ENCODE measurements around the gene KCNQ1OT1. TPM values are rescaled to one million over a fixed set of nuclear protein-coding genes. Genes with fewer than 3 reads are reported as not detected.

KCNQ1OT1 gene
- total RNA-seq, 1 donor from 2014 or later, result 0.33 TPM

DNA sequence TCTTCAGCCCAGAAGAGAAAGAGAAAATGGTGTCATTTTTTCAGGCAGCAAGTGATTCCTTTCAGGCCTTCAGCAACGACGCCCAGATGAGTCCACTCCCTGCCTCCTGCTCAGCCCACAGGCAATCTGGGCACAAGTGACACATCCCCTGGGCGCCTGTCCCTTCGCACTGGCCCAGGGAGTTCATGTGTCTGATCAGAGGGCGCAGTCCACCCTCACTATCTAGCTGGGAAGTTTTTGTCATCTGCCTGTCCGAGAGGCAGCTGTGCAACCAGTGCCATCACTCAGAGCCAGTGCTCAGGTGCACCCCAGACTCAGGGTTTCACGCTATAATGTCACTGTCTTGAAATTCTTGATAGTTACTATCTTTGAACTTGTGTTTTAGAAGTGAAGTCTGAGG is 1.4 kb upstream of the KCNQ1OT1 start:
- Histone ChIP-seq H3K36me3 (no peaks in the 10 kb centered on the region), H3K27ac (replicated peaks) (peak overlapping the region; percentile 96), H3K27me3 (ENCODE audit: low read depth) (no peaks in the 10 kb centered on the region), H3K4me1 (peaks cover 19% of the 10 kb centered on the region), H3K9me3 (replicated peaks) (peaks cover 5% of the 10 kb centered on the region), H3K4me3 (no peak overlapping the region)
- intact Hi-C loops (cut with micrococcal nuclease), result no loop called here
- TF ChIP-seq, protein P1, sequence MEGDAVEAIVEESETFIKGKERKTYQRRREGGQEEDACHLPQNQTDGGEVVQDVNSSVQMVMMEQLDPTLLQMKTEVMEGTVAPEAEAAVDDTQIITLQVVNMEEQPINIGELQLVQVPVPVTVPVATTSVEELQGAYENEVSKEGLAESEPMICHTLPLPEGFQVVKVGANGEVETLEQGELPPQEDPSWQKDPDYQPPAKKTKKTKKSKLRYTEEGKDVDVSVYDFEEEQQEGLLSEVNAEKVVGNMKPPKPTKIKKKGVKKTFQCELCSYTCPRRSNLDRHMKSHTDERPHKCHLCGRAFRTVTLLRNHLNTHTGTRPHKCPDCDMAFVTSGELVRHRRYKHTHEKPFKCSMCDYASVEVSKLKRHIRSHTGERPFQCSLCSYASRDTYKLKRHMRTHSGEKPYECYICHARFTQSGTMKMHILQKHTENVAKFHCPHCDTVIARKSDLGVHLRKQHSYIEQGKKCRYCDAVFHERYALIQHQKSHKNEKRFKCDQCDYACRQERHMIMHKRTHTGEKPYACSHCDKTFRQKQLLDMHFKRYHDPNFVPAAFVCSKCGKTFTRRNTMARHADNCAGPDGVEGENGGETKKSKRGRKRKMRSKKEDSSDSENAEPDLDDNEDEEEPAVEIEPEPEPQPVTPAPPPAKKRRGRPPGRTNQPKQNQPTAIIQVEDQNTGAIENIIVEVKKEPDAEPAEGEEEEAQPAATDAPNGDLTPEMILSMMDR (IDR thresholded peaks at IDR 0.05; ENCODE audit: borderline replicate concordance), result no peak
- peak; percentile 7 for DNase-seq

DNA sequence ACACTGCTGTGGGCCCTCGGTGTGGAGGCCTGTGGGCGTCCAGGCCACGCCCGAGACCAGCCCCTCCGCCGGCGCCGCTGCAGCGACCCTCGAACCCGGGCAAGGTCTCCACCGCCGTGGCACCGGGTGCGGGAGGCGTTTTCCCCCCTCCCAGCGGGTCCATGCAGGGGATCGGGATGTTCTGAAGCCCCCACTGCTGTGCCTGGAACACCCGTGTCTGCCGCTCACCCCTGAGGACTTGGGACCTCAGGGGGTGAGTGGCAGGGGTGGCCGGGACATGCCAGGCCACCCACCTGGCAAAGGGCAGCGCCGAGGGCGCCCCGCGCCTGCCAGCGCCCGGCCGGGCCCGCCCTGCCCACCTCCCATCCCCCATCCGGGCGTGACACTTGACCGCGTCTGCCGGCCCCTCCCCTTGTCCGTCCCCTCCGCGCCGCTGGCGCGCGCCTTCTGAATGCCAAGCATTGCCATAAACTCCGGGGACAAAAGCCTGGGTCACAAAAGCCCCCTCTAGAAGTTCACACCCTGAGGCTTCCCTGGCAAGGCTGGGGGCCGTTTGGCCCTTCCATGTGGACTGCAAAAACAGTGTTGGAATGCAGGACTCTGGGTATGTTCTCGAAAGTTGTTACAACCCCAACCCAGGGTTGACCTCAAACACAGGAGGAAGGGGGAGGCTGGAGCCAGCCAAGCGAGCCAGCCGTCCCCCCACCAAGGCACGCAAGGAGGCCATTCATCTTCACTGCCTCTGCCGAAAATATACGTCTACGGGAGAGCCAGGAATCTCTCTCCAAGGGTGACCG is 819 bp upstream of the KCNQ1OT1 start:
- Histone ChIP-seq H3K36me3 (no peaks in the 10 kb centered on the region), H3K27me3 (ENCODE audit: low read depth) (no peaks in the 10 kb centered on the region), H3K27ac (replicated peaks) (peak overlapping the region; percentile 96), H3K9me3 (replicated peaks) (no peaks in the 10 kb centered on the region), H3K4me3 (peak overlapping the region; percentile 78), H3K4me1 (peaks cover 25% of the 10 kb centered on the region)
- peak; percentile 73 for DNase-seq
- intact Hi-C loops (cut with micrococcal nuclease), result no loop called here
- TF ChIP-seq, protein P1 (IDR thresholded peaks at IDR 0.05; ENCODE audit: borderline replicate concordance), result no peak

DNA sequence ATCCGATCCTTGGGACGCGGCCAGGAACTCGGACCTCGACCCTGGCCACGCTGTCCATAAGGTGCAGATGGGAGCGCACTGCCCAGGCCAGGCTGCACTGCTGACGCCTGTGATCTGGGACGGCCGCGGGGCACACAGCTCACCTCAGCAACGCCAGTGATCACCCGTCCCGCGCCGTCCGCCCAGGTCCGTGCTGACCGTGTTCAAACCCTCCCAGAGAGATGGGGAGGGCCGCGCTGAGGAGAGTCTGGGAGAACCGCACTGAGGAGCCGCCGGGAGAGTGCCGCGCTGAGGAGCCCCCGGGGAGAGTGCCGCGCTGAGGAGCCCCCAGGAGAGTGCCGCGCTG is 636 bp downstream of the KCNQ1OT1 start:
- DNase-seq, result peak; percentile 20
- H3K4me1 ChIP-seq, result peaks cover 40% of the 10 kb centered on the region
- TF ChIP-seq, protein P1 (IDR thresholded peaks at IDR 0.05; ENCODE audit: borderline replicate concordance), result no peak
- H3K9me3 ChIP-seq (replicated peaks), result no peaks in the 10 kb centered on the region
- peak overlapping the region; percentile 78 for H3K4me3 ChIP-seq
- H3K27me3 ChIP-seq (ENCODE audit: low read depth), result no peaks in the 10 kb centered on the region
- intact Hi-C loops (cut with micrococcal nuclease), result no loop called here
- H3K27ac ChIP-seq (replicated peaks), result peak overlapping the region; percentile 96
- no peaks in the 10 kb centered on the region for H3K36me3 ChIP-seq

DNA sequence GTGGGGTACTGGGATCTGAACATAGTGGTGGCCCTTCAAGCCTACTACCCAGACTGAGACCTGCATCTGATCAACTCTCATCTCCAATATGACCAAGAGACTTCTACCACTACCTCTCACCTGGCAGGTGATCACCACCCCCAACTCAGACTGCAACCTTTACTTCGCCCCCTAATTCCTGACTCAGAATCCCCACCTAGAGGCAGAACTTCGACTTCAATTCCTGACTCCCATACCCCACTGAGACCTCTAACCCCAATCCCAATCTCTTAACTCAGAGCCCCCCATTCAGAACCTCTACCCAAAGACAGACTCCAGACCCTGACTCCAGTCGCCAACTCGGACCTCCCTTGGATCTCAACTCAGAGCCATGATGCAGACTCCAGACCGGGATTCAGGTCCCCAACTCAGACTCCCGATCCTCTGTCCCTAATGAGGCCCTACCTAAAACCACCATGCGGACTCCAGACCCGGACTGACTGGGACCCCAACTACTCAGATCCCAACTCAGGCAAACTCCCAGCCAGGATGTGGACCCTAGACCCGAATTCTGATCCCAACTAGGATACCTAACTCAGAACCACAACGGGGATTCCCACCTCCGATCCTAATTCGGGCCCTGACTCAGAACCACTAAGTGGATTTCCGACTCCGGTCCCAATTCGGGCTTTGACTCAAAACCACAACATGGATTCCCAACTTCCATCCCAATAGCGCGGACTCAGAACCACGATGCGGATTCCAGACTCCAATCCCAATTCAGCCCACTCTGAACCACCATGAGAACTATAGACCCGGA is 1.2 kb downstream of the KCNQ1OT1 start:
- H3K27me3 ChIP-seq (ENCODE audit: low read depth), result no peaks in the 10 kb centered on the region
- no peaks in the 10 kb centered on the region for H3K36me3 ChIP-seq
- intact Hi-C loops (cut with micrococcal nuclease), result no loop called here
- TF ChIP-seq, protein P1 (IDR thresholded peaks at IDR 0.05; ENCODE audit: borderline replicate concordance), result no peak
- H3K9me3 ChIP-seq (replicated peaks), result no peaks in the 10 kb centered on the region
- H3K27ac ChIP-seq (replicated peaks), result peak overlapping the region; percentile 96
- peak; percentile 5 for DNase-seq
- H3K4me1 ChIP-seq, result peaks cover 43% of the 10 kb centered on the region
- H3K4me3 ChIP-seq, result peak overlapping the region; percentile 78

DNA sequence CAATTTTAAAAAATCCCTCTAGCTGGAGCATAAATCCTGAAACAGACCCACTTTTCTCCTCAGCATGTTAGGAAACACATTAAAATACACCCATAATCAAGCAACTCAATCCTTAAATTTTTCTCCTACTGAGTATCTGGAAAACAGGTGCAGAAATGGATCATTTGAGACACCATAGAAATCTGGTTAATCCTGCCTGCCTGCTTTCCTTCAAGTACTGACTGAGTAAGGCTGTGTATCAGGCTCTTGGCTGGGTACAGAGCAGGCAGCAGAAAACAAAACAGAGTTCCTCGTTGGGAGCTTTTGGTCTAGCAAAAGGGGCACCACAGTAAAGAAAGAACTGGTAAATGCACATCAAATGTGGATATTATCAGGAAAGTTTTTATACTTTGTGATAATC is 1.9 kb downstream of the KCNQ1OT1 start:
- Histone ChIP-seq H3K4me1 (peaks cover 46% of the 10 kb centered on the region), H3K27ac (replicated peaks) (no peak overlapping the region), H3K36me3 (no peaks in the 10 kb centered on the region), H3K9me3 (replicated peaks) (no peaks in the 10 kb centered on the region), H3K4me3 (peak overlapping the region; percentile 78), H3K27me3 (ENCODE audit: low read depth) (no peaks in the 10 kb centered on the region)
- no peak for DNase-seq
- intact Hi-C loops (cut with micrococcal nuclease), result no loop called here
- TF ChIP-seq, protein P1 (IDR thresholded peaks at IDR 0.05; ENCODE audit: borderline replicate concordance), result no peak
